Kidney capillary endothelial cell (primary cell): ENCODE results near the gene KMT2C.
"Not testable (repeated sequence)": the region's sequence is repeated elsewhere in the genome, so short reads cannot be mapped to it uniquely, and the experiment has no call there.

Experiments
- DNase-seq: peaks from one replicate; pipeline ENCODE4 v3.0.0-alpha.2; 2018; ENCODE audit warnings: low spot score

KMT2C gene

GRCh38 chr7:152307902-152308301 is 127.9 kb downstream of the KMT2C start:
- DNase-seq, result no peak

GRCh38 chr7:152299542-152300143 is 136.2 kb downstream of the KMT2C start:
- not testable (repeated sequence) for DNase-seq

- no peak for DNase-seq
These were observed 142.9 kb downstream of the KMT2C start for GRCh38 chr7:152292897-152293296.

- not testable (repeated sequence) for DNase-seq
These were observed 148.8 kb downstream of the KMT2C start for GRCh38 chr7:152286972-152287371.

- not testable (repeated sequence) for DNase-seq
These were observed 149.6 kb downstream of the KMT2C start for GRCh38 chr7:152286219-152286618.

GRCh38 chr7:152284998-152285397 is 150.8 kb downstream of the KMT2C start:
- DNase-seq, result not testable (repeated sequence)

- not testable (repeated sequence) for DNase-seq
These were observed 158.1 kb downstream of the KMT2C start for GRCh38 chr7:152277687-152278086.

- not testable (repeated sequence) for DNase-seq
These were observed 165.4 kb downstream of the KMT2C start for GRCh38 chr7:152270427-152270826.

GRCh38 chr7:152266859-152267258 is 168.9 kb downstream of the KMT2C start:
- not testable (repeated sequence) for DNase-seq

- DNase-seq, result not testable (repeated sequence)
These were observed 170.9 kb downstream of the KMT2C start for GRCh38 chr7:152264915-152265314.

GRCh38 chr7:152262146-152262545 is 173.7 kb downstream of the KMT2C start:
- DNase-seq, result not testable (repeated sequence)

GRCh38 chr7:152259645-152260044 is 176.2 kb downstream of the KMT2C start:
- not testable (repeated sequence) for DNase-seq

GRCh38 chr7:152247851-152248250 is 188.0 kb downstream of the KMT2C start:
- DNase-seq, result not testable (repeated sequence)

- DNase-seq, result not testable (repeated sequence)
These were observed 190.4 kb downstream of the KMT2C start for GRCh38 chr7:152245417-152245816.

GRCh38 chr7:152243464-152243863 is 192.3 kb downstream of the KMT2C start:
- not testable (repeated sequence) for DNase-seq

GRCh38 chr7:152241301-152241700 is 194.5 kb downstream of the KMT2C start:
- DNase-seq, result not testable (repeated sequence)

GRCh38 chr7:152236306-152236705 is 199.5 kb downstream of the KMT2C start:
- not testable (repeated sequence) for DNase-seq

- not testable (repeated sequence) for DNase-seq
These were observed 201.4 kb downstream of the KMT2C start for GRCh38 chr7:152234421-152234820.

GRCh38 chr7:152231089-152231488 is 204.7 kb downstream of the KMT2C start:
- DNase-seq, result no peak

GRCh38 chr7:152219556-152219955 is 216.2 kb downstream of the KMT2C start:
- DNase-seq, result not testable (repeated sequence)

- DNase-seq, result not testable (repeated sequence)
These were observed 227.0 kb downstream of the KMT2C start for GRCh38 chr7:152208766-152209165.

GRCh38 chr7:152204417-152204816 is 231.4 kb downstream of the KMT2C start:
- DNase-seq, result not testable (repeated sequence)

- no peak for DNase-seq
These were observed 232.7 kb downstream of the KMT2C start for GRCh38 chr7:152203095-152203494.

- DNase-seq, result no peak
These were observed 233.7 kb downstream of the KMT2C start for GRCh38 chr7:152202056-152202455.
